HG03108 (cell line): ENCODE measurements around the gene CCNQ.

ENCODE experiments used
- ATAC-seq: cut with Tn5 transposase; IDR thresholded peaks from one replicate; pipeline ENCODE4 v1.9.1; 2021; ENCODE audit warnings: moderate library complexity; ENCODE audit not compliant: unreplicated experiment

The CCNQ gene

DNA sequence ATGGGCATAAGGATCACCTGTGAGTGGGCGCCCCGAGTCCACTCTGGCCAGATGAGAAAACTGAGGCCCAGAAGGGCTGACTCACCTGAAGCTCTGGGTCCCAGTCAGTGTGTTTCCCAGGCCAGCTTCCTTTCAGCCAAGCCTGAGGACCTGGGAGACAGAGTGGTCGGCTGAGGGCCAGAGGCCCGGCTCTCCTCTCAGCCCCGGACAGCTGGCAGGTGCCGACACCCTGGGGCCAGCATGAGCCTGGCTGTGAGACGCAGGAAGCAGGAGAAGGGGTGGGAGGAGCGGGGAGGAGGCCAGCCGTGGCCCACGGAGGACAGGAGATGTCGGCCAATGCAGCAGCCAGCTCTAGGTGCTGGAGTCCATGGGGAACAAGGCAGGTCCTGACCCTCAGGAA is 52.6 kb downstream of the CCNQ start:
- ATAC-seq, result no peak

DNA sequence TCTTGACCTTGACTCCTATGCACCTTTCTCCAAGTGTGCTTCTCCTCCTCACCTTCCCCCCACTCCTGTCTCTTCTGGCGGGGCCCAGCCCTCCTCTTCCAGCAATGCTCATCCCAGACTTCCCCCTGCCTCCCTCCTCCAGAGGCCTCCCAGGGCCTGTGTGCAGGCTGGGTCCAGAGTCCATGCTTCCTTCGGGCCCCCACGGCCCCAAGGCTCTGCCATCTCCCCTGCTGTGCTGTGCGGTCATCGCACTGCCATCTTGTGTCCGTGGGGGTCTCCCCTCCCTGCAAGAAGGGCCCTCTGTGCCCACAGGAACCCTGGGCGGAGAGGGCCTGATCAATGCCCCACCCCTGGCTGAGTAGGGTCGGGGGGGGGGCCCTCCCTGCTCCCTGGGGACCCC is 54.2 kb downstream of the CCNQ start:
- no peak for ATAC-seq

DNA sequence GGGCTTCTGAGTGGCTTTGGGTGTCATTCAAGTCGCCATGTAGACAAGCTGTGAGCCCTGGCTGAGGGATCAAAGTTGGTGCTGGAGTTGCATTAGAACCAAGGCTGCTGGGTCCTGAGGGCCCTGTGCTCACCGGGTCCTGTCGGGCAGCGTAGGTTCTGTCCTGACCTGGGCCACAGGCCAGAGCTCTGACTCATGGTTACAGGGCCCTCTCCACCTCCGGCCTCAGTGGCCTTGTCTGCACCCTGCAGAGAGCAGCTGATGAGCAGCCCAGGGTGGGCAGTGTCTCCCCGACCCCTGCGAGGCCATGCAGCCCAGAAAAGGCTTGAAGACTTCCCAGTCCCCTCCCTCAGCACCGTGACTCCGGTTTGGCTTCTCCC is 59.0 kb downstream of the CCNQ start:
- ATAC-seq, result no peak

DNA sequence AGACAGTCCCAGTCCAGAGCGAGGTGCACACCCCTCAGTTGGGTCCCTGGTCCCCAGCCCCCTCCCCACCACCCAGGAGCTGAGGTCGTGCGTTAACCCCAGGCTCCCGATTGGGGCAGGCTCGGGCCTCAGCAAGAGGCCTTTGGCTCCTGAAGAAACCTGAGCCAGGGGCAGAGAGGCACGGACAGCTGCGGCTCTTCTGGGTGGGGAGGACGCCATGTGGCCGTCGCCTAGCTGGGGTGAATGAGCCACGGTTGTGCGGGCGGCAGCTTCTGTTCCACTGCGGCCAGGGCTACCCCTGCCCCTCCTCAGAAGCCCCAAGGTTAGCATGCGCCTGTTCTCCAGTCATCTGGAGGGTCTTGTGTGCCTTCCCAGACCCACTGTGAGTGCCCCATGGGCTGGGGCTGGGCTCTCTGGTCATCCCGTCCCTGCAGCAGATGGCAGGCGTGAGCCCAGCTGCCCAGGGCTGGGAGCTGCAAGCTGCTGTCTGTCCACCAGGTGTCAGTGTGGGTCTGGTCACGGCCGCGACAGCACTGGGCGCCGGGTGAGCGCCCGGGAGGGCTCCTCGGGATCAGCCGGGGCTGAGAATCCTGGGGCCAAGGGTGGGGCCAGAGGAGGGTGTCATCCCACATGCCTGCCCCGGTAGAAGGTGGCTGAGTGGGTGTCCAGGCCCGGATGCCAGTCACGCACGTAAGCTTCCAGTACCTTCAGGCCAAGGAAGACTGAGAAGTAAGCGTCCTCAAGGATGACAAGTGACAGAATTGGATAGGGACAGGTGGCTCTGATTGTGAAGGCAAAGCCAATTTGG is 59.6 kb downstream of the CCNQ start:
- ATAC-seq, result peak; percentile 78

DNA sequence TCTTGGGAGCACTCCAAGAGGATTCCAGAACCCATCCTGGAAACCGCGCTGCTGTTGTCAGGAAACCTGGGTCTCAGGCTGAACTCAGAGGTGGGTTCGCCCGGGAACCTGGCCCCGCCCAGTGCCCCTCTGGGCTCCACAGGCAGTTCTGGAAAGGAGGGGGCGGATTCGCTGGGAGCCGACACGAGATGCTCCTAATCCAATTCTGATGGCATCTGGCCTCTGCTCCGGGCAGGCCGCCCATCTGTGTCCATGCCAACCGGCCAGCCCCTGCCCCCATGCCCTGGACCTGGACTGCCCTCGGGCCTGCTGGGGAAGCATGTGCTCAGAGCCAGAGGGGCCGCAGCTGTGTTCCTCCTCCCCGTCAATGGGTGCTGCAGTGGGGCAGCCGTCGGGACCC is 60.5 kb downstream of the CCNQ start:
- ATAC-seq, result no peak
